ENCODE measurements around the gene DNM3.

- TF ChIP-seq POU6F1 (CRISPR knock-in tag; IDR thresholded peaks at IDR 0.05; ENCODE audit: borderline replicate concordance, low read depth) (no peak), TSHZ2 (CRISPR knock-in tag; IDR thresholded peaks at IDR 0.05) (no peak), RARB (CRISPR knock-in tag; IDR thresholded peaks at IDR 0.05) (no peak), CREB5 (CRISPR knock-in tag; IDR thresholded peaks at IDR 0.05; ENCODE audit: low read depth) (no peak), CSRNP3 (CRISPR knock-in tag; IDR thresholded peaks at IDR 0.05) (no peak), ZNF8 (CRISPR knock-in tag; IDR thresholded peaks at IDR 0.05) (peak; percentile 92), ESRRG (CRISPR knock-in tag; IDR thresholded peaks at IDR 0.05) (no peak), PPARA (CRISPR knock-in tag; IDR thresholded peaks at IDR 0.05; ENCODE audit: borderline replicate concordance) (no peak), ZNF70 (CRISPR knock-in tag; IDR thresholded peaks at IDR 0.05) (no peak), OSR1 (CRISPR knock-in tag; IDR thresholded peaks at IDR 0.05) (no peak), ZFP30 (CRISPR knock-in tag; IDR thresholded peaks at IDR 0.05) (no peak)
- TF ChIP-seq, protein P1, sequence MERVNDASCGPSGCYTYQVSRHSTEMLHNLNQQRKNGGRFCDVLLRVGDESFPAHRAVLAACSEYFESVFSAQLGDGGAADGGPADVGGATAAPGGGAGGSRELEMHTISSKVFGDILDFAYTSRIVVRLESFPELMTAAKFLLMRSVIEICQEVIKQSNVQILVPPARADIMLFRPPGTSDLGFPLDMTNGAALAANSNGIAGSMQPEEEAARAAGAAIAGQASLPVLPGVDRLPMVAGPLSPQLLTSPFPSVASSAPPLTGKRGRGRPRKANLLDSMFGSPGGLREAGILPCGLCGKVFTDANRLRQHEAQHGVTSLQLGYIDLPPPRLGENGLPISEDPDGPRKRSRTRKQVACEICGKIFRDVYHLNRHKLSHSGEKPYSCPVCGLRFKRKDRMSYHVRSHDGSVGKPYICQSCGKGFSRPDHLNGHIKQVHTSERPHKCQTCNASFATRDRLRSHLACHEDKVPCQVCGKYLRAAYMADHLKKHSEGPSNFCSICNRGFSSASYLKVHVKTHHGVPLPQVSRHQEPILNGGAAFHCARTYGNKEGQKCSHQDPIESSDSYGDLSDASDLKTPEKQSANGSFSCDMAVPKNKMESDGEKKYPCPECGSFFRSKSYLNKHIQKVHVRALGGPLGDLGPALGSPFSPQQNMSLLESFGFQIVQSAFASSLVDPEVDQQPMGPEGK (CRISPR knock-in tag; IDR thresholded peaks at IDR 0.05; ENCODE audit: borderline replicate concordance) = no peak
Measured at GRCh38 chr1:172380441-172381244, 539.3 kb downstream of the DNM3 start.

Measured in SK-N-SH treated with all-trans-retinoic acid at 6 μM for 48 hours (cell line).